GM23248 (cell line): Measurements from ENCODE around the gene KLF15.

Source experiments
- EZH2 ChIP-seq: fragments of 200-600 bp; sonication (generic); IDR thresholded peaks from 2 replicates; pipeline ENCODE4 v1.6.1; 2018; ENCODE audit warnings: antibody characterized with exemption, mild to moderate bottlenecking; ENCODE audit not compliant: insufficient read depth, poor library complexity, severe bottlenecking
- EZH2phosphoT487 ChIP-seq: fragments of 200-600 bp; sonication (generic); IDR thresholded peaks from 2 replicates; pipeline ENCODE4 v1.6.1; 2018; ENCODE audit warnings: antibody characterized with exemption, moderate library complexity, mild to moderate bottlenecking, low read depth; ENCODE audit not compliant: insufficient read depth

- TF ChIP-seq EZH2 (no peak), EZH2phosphoT487 (no peak)
Observed at GRCh38 chr3:126309861-126310655, 47.1 kb downstream of the KLF15 start.
